Esophagus muscularis mucosa (tissue), 4 donors: ENCODE results near the gene LANCL1. TPM values are rescaled to one million over a fixed set of nuclear protein-coding genes. Genes with fewer than 3 reads are reported as not detected.

Source experiments
- DNase-seq: peaks from one replicate; pipeline ENCODE4 v3.0.0-alpha.2; 2017; ENCODE audit errors: extremely low spot score
- H3K27ac ChIP-seq, 4 donors: fragments of 200-600 bp; sonication (generic); replicated peaks in 1 of 4; 1 replicate in 3 of 4; 2 replicates in 1 of 4; pipeline ENCODE4 v1.5.1; 2016 to 2019; ENCODE audit warnings: mild to moderate bottlenecking in 1 of 4
- H3K27me3 ChIP-seq, 4 donors: fragments of 200-600 bp; sonication (generic); one replicate each; pipeline versions ENCODE4 v1.5.1 to v1.6.0; 2016 to 2019
- H3K36me3 ChIP-seq, 4 donors: fragments of 200-600 bp; sonication (generic); one replicate each; pipeline ENCODE4 v1.5.1; 2016 to 2019
- H3K4me1 ChIP-seq, 4 donors: fragments of 200-600 bp; sonication (generic); one replicate each; pipeline ENCODE4 v1.5.1; 2016 to 2019
- H3K4me3 ChIP-seq, 4 donors: fragments of 200-600 bp; sonication (generic); 1 replicate in 2 of 4; 2 replicates in 2 of 4; pipeline ENCODE4 v1.5.1; 2016 to 2019; ENCODE audit warnings: mild to moderate bottlenecking in 4 of 4, moderate library complexity in 1 of 4
- H3K9me3 ChIP-seq, 4 donors: fragments of 200-600 bp; sonication (generic); 1 replicate in 3 of 4; 2 replicates in 1 of 4; pipeline ENCODE4 v1.5.1; 2016 to 2019
- CTCF ChIP-seq, 3 experiments: fragments of 200-600 bp in 2 of 3; fragments of 450-650 bp in 1 of 3; sonication (generic) in 2 of 3; IDR thresholded peaks; one replicate each; pipeline ENCODE4 v1.5.1; 2017 to 2019; ENCODE audit warnings: antibody characterized with exemption in 3 of 3, mild to moderate bottlenecking in 2 of 3, moderate library complexity in 1 of 3
- EP300 ChIP-seq: sonication (generic); formaldehyde crosslinking; IDR thresholded peaks from one replicate; pipeline ENCODE4 v1.6.1; 2017; ENCODE audit warnings: antibody characterized with exemption
- POLR2A ChIP-seq: fragments of 450-650 bp; IDR thresholded peaks from one replicate; pipeline ENCODE4 v1.6.1; 2017; ENCODE audit warnings: antibody characterized with exemption, moderate library complexity, mild to moderate bottlenecking, low read depth
- POLR2AphosphoS5 ChIP-seq, 2 donors: sonication (generic); formaldehyde crosslinking; IDR thresholded peaks; one replicate each; pipeline ENCODE4 v1.6.1; 2017; ENCODE audit warnings: antibody characterized with exemption in 2 of 2
- WGBS: methylation state at CpG from one replicate; pipeline ENCODE4 v1.1.5; 2018; 5-methylcytosine and 5-hydroxymethylcytosine counted together
- intact Hi-C: fragments of 100-400 bp; cut with DNase I; formaldehyde crosslinking; loops from one replicate; pipeline ENCODE4 v1.15.1; 2023
- total RNA-seq, 4 donors: library from RNA; depleted of rRNA; stranded (reverse); fragments of >200 nt; gene quantifications; one replicate each; pipeline versions ENCODE4 v1.1.0 to v1.2.1, GENCODE V29; 2016

The LANCL1 gene
- total RNA-seq, 4 donors from 2014 or later: 27.4 to 29.9 (median 27.8) TPM

- no peaks in the 10 kb centered on the region for H3K27me3 ChIP-seq
- H3K36me3 ChIP-seq: no peaks in the 10 kb centered on the region
- intact Hi-C loops: no loop called here
- 79% methylated on average over 3 of the region's 3 CpGs for WGBS
- H3K4me1 ChIP-seq: peaks cover 8 to 20% (median 15%) of the 10 kb centered on the region in 4 donors
- H3K4me3 ChIP-seq: no peak overlapping the region
- no peak for DNase-seq
- no peak for TF ChIP-seq POLR2AphosphoS5 (IDR thresholded peaks at IDR 0.05)
- TF ChIP-seq POLR2A: no peak
- H3K9me3 ChIP-seq: no peaks in the 10 kb centered on the region
- no peak overlapping the region for H3K27ac ChIP-seq
These were observed 3.5 kb upstream of the LANCL1 start for GRCh38 chr2:210480079-210480478.

- intact Hi-C loops: no loop called here
These were observed 2.1 kb upstream of the LANCL1 start for GRCh38 chr2:210478661-210479060.

GRCh38 chr2:210477496-210477895, 937 bp upstream of the LANCL1 start:
- TF ChIP-seq EP300: no peak
- TF ChIP-seq POLR2A: no peak
- TF ChIP-seq CTCF (IDR thresholded peaks at IDR 0.05): no peak
- no peak for TF ChIP-seq POLR2AphosphoS5 (IDR thresholded peaks at IDR 0.05)
- H3K9me3 ChIP-seq: no peaks in the 10 kb centered on the region
- peak overlapping the region; percentile 61 to 92 (median 73) for H3K4me3 ChIP-seq
- 66% methylated on average over 3 of the region's 3 CpGs for WGBS
- peaks cover 13 to 32% (median 20%) of the 10 kb centered on the region in 4 donors for H3K4me1 ChIP-seq
- H3K27ac ChIP-seq: peak overlapping the region; percentile 79 to 81 (median 80)
- intact Hi-C loops: no loop called here
- H3K36me3 ChIP-seq: peaks cover 0 to 16% (median 0%) of the 10 kb centered on the region in 4 donors
- DNase-seq: no peak
- no peaks in the 10 kb centered on the region for H3K27me3 ChIP-seq

More at GRCh38 chr2:210478661-210479060, 2.1 kb upstream of the LANCL1 start:
- no peak for TF ChIP-seq CTCF (IDR thresholded peaks at IDR 0.05)
- TF ChIP-seq POLR2A: no peak
- no peak for TF ChIP-seq EP300
- no peak for TF ChIP-seq POLR2AphosphoS5 (IDR thresholded peaks at IDR 0.05)
- Histone ChIP-seq H3K9me3 (no peaks in the 10 kb centered on the region), H3K27ac (no peak overlapping the region), H3K4me1 (peaks cover 13 to 32% (median 20%) of the 10 kb centered on the region in 4 donors), H3K36me3 (peaks cover 0 to 4% (median 0%) of the 10 kb centered on the region in 4 donors), H3K4me3 (no peak overlapping the region), H3K27me3 (no peaks in the 10 kb centered on the region)
- 91% methylated on average over 2 of the region's 2 CpGs for WGBS
- DNase-seq: no peak

GRCh38 chr2:210475706-210476105, 853 bp downstream of the LANCL1 start:
- Histone ChIP-seq H3K4me3 (peak overlapping the region; percentile 61 to 92 (median 73)), H3K36me3 (peaks cover 8 to 30% (median 11%) of the 10 kb centered on the region in 4 donors), H3K9me3 (no peaks in the 10 kb centered on the region), H3K4me1 (peaks cover 13 to 32% (median 20%) of the 10 kb centered on the region in 4 donors), H3K27ac (peak overlapping the region in 1 of 4 donors; percentile 81), H3K27me3 (no peaks in the 10 kb centered on the region)
- no peak for DNase-seq
- intact Hi-C loops: no loop called here
- TF ChIP-seq POLR2AphosphoS5 (IDR thresholded peaks at IDR 0.05): no peak
- no peak for TF ChIP-seq POLR2A
- no peak for TF ChIP-seq CTCF (IDR thresholded peaks at IDR 0.05)
- 21% methylated on average over 6 of the region's 6 CpGs for WGBS

GRCh38 chr2:210474776-210475175, 1.8 kb downstream of the LANCL1 start:
- no peak overlapping the region for H3K4me3 ChIP-seq
- no peak for TF ChIP-seq POLR2A
- TF ChIP-seq POLR2AphosphoS5 (IDR thresholded peaks at IDR 0.05): no peak
- no peak for TF ChIP-seq CTCF (IDR thresholded peaks at IDR 0.05)
- no peak for DNase-seq
- H3K27me3 ChIP-seq: no peaks in the 10 kb centered on the region
- H3K27ac ChIP-seq: no peak overlapping the region
- intact Hi-C loops: no loop called here
- H3K9me3 ChIP-seq: no peaks in the 10 kb centered on the region
- peaks cover 13 to 32% (median 20%) of the 10 kb centered on the region in 4 donors for H3K4me1 ChIP-seq
- peaks cover 12 to 38% (median 19%) of the 10 kb centered on the region in 4 donors for H3K36me3 ChIP-seq
- WGBS: 92% methylated on average over 1 of the region's 1 CpG
